Measurements from ENCODE around the gene RGPD3. TPM values are rescaled to one million over a fixed set of nuclear protein-coding genes. Genes with fewer than 3 reads are reported as not detected.

The RGPD3 gene
- total RNA-seq, 1 donor from 2014 or later, result 0.09 TPM

GRCh38 chr2:106350980-106351379, 117.2 kb downstream of the RGPD3 start:
- H3K27ac Mint-ChIP-seq, result no peak overlapping the region
- no peaks in the 10 kb centered on the region for H3K36me3 Mint-ChIP-seq
- TF ChIP-seq CTCF (IDR thresholded peaks at IDR 0.05; ENCODE audit: unreplicated experiment), result no peak
- no peak overlapping the region for H3K4me3 Mint-ChIP-seq
- H3K4me1 Mint-ChIP-seq, result peaks cover 7% of the 10 kb centered on the region
- H3K9me3 Mint-ChIP-seq, result peaks cover 12% of the 10 kb centered on the region
- no peak for DNase-seq (ENCODE audit: low spot score in 2 of 2, unreplicated experiment in 2 of 2)
- no peaks in the 10 kb centered on the region for H3K27me3 Mint-ChIP-seq (ENCODE audit: low read depth)

- no peak for DNase-seq (ENCODE audit: low spot score in 2 of 2, unreplicated experiment in 2 of 2)
- H3K4me3 Mint-ChIP-seq, result no peak overlapping the region
- peaks cover 7% of the 10 kb centered on the region for H3K4me1 Mint-ChIP-seq
- no peak overlapping the region for H3K27ac Mint-ChIP-seq
- peaks cover 4% of the 10 kb centered on the region for H3K9me3 Mint-ChIP-seq
- no peak for TF ChIP-seq CTCF (IDR thresholded peaks at IDR 0.05; ENCODE audit: unreplicated experiment)
- H3K36me3 Mint-ChIP-seq, result no peaks in the 10 kb centered on the region
- H3K27me3 Mint-ChIP-seq (ENCODE audit: low read depth), result no peaks in the 10 kb centered on the region
Measured at GRCh38 chr2:106344302-106344701, 123.9 kb downstream of the RGPD3 start.

DNA sequence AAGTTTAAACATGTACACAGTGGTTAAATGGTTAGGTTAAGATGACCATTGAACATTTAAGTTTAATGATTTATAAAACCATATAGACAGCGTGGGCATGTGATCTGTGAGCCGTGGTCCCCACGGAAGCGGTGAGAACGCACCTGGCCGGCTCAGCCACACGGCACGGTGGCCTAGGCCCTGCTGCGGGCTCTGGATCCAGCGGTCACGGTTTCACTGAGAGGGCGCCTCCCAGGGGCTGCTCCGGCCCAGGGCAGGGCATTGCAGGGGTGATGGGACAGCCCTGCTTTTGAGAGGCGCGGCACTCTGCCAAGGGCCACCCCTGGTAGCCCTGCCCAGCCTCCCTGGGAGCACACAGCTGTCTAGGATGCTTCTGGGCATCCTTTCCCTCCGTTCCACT, 124.9 kb downstream of the RGPD3 start:
- Mint-ChIP-seq H3K4me1 (peaks cover 16% of the 10 kb centered on the region), H3K4me3 (no peak overlapping the region), H3K27ac (no peak overlapping the region), H3K27me3 (ENCODE audit: low read depth) (no peaks in the 10 kb centered on the region), H3K36me3 (no peaks in the 10 kb centered on the region), H3K9me3 (peaks cover 4% of the 10 kb centered on the region)
- DNase-seq (ENCODE audit: low spot score in 2 of 2, unreplicated experiment in 2 of 2), result no peak
- no peak for TF ChIP-seq CTCF (IDR thresholded peaks at IDR 0.05; ENCODE audit: unreplicated experiment)

DNA sequence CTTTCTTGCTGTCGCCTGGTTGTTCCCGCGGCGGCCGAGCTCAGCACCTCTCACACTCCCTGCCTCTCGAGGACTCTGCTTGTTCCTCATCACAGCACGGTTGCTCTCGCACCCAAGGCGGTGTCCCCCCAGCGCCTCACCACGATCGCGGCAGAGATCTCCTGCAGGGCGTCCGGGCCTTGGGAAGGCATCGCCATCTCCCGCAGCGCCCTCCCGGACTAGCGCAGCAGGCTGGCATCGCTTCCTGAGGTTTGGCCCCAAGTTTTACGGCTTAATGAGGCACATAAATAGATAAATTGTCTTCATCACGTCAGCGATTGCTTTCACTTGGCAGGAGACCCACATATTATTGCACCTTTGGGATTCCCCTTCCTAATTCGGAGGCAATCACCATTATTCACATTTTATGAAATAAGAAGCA, 125.4 kb downstream of the RGPD3 start:
- peaks cover 21% of the 10 kb centered on the region for H3K4me1 Mint-ChIP-seq
- no peak for TF ChIP-seq CTCF (IDR thresholded peaks at IDR 0.05; ENCODE audit: unreplicated experiment)
- peaks cover 4% of the 10 kb centered on the region for H3K9me3 Mint-ChIP-seq
- no peak overlapping the region for H3K27ac Mint-ChIP-seq
- no peak overlapping the region for H3K4me3 Mint-ChIP-seq
- H3K36me3 Mint-ChIP-seq, result no peaks in the 10 kb centered on the region
- DNase-seq (ENCODE audit: low spot score in 2 of 2, unreplicated experiment in 2 of 2), result no peak
- no peaks in the 10 kb centered on the region for H3K27me3 Mint-ChIP-seq (ENCODE audit: low read depth)

DNA sequence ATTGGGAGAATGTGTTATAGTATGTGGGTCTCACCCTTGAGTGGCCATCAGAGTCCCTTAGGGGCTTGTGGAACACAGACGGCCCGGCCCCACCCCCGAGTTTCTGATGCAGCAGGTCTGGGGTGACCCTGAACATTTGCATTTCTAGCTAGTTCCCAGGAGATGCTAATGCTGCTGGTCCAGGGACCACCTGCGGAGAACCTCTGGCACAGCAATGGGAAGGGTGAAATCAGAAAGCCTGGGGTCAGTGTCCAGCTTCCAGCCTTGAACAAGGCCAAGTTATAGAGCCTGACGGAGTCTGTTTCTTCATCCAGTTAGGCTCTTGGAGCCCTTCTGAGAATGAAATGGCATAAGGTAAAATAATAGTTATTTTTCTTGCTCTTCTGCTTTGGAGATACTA, 126.5 kb downstream of the RGPD3 start:
- Mint-ChIP-seq H3K36me3 (no peaks in the 10 kb centered on the region), H3K4me1 (peaks cover 21% of the 10 kb centered on the region), H3K27ac (no peak overlapping the region), H3K9me3 (peaks cover 4% of the 10 kb centered on the region), H3K27me3 (ENCODE audit: low read depth) (no peaks in the 10 kb centered on the region), H3K4me3 (no peak overlapping the region)
- TF ChIP-seq CTCF (IDR thresholded peaks at IDR 0.05; ENCODE audit: unreplicated experiment), result no peak
- no peak for DNase-seq (ENCODE audit: low spot score in 2 of 2, unreplicated experiment in 2 of 2)

Other genes with a start within 250 kb of the RGPD3 start
- gene CD8B2, start 19.0 kb upstream of the RGPD3 start, total RNA-seq, result not detected in 3 replicates

All from mesothelial cell of epicardium (in vitro differentiated cells).